Measurements from ENCODE around the gene PBRM1.

PBRM1 gene

GRCh38 chr3:52563984-52564383 lies 121.7 kb downstream of the PBRM1 start:
- no peak overlapping the region for H3K27ac ChIP-seq

GRCh38 chr3:52561028-52561747 lies 124.5 kb downstream of the PBRM1 start:
- TF ChIP-seq ZFX (IDR thresholded peaks at IDR 0.05; ENCODE audit: borderline replicate concordance) (no peak), CTCF (IDR thresholded peaks at IDR 0.05) (no peak)
- no peak overlapping the region for H3K27ac ChIP-seq

More at GRCh38 chr3:52563984-52564383, 121.7 kb downstream of the PBRM1 start:
- TF ChIP-seq ZFX (IDR thresholded peaks at IDR 0.05; ENCODE audit: borderline replicate concordance) (no peak), CTCF (IDR thresholded peaks at IDR 0.05) (no peak)

GRCh38 chr3:52558436-52558835 lies 127.3 kb downstream of the PBRM1 start:
- TF ChIP-seq ZFX (IDR thresholded peaks at IDR 0.05; ENCODE audit: borderline replicate concordance): no peak
- TF ChIP-seq CTCF (IDR thresholded peaks at IDR 0.05): no peak
- no peak overlapping the region for H3K27ac ChIP-seq

- TF ChIP-seq CTCF (IDR thresholded peaks at IDR 0.05) (no peak), ZFX (IDR thresholded peaks at IDR 0.05; ENCODE audit: borderline replicate concordance) (no peak)
- no peak overlapping the region for H3K27ac ChIP-seq
Measured at GRCh38 chr3:52557011-52557960, 128.4 kb downstream of the PBRM1 start.

- TF ChIP-seq ZFX (IDR thresholded peaks at IDR 0.05; ENCODE audit: borderline replicate concordance) (no peak), CTCF (IDR thresholded peaks at IDR 0.05) (no peak)
- H3K27ac ChIP-seq: no peak overlapping the region
Measured at GRCh38 chr3:52555056-52555455, 130.7 kb downstream of the PBRM1 start.

GRCh38 chr3:52554026-52554755 lies 131.5 kb downstream of the PBRM1 start:
- TF ChIP-seq CTCF (IDR thresholded peaks at IDR 0.05) (no peak), ZFX (IDR thresholded peaks at IDR 0.05; ENCODE audit: borderline replicate concordance) (no peak)
- H3K27ac ChIP-seq: no peak overlapping the region

All from 22Rv1 (cell line).